ENCODE results near the gene GARNL3.

The GARNL3 gene

DNA sequence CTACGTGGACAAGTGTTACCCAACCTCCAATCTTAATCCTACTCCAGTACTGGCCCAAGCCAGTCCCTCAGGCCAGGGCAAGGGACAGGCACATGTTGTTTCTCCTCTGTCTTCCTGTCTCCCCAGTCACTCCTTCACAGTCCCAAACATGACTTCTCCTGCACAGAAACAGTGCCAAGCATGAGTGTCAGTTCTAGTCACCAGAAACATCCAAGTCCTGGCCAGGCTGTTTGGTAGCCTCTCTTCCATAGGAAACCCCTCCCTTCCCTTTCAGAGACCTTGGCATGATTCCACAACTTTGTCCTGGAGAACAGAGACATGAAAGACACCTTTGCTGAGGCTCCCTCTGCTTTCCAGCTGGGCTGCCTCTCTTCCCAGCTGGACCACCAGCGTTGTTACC is 76.1 kb downstream of the GARNL3 start:
- Histone ChIP-seq H3K27ac (ENCODE audit: low read depth, low read length) (no peak overlapping the region), H3K27me3 (ENCODE audit: control insufficient read depth, insufficient read depth, low read length) (no peaks in the 10 kb centered on the region), H3K4me1 (ENCODE audit: control insufficient read depth, insufficient read depth, low read length) (no peaks in the 10 kb centered on the region; the same call in 1 of the 2 replicates), H3K4me3 (ENCODE audit: low read depth, low read length) (no peak overlapping the region), H3K9me3 (ENCODE audit: control insufficient read depth, insufficient read depth, low read depth, low read length) (no peaks in the 10 kb centered on the region), H3K36me3 (ENCODE audit: control insufficient read depth, insufficient read depth, low read length) (peaks cover 19% of the 10 kb centered on the region), H3K9ac (ENCODE audit: low read length) (no peak overlapping the region)

DNA sequence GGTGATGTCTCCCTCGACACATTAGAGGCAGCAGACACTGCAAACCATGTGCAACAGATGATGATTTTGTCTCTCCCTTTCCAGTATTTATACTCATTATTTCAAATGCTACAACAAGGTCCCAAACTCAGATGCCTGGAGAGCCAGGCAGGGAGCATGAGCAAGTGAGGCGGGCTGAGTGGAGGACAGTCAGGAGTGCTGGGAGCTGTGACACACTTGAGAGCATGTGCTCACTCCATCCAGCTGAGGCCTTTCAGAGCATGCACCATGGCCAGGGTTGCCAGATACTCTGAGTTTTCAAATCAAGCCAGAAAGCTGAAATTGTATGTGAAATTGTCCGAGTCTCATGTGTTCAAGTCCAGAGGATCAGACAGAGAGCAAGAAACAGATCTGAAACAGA is 76.6 kb downstream of the GARNL3 start:
- Histone ChIP-seq H3K9ac (ENCODE audit: low read length) (no peak overlapping the region), H3K36me3 (ENCODE audit: control insufficient read depth, insufficient read depth, low read length) (peaks cover 20% of the 10 kb centered on the region), H3K9me3 (ENCODE audit: control insufficient read depth, insufficient read depth, low read depth, low read length) (no peaks in the 10 kb centered on the region), H3K27ac (ENCODE audit: low read depth, low read length) (no peak overlapping the region), H3K4me1 (ENCODE audit: control insufficient read depth, insufficient read depth, low read length) (no peaks in the 10 kb centered on the region; the same call in 1 of the 2 replicates), H3K4me3 (ENCODE audit: low read depth, low read length) (no peak overlapping the region), H3K27me3 (ENCODE audit: control insufficient read depth, insufficient read depth, low read length) (no peaks in the 10 kb centered on the region)

DNA sequence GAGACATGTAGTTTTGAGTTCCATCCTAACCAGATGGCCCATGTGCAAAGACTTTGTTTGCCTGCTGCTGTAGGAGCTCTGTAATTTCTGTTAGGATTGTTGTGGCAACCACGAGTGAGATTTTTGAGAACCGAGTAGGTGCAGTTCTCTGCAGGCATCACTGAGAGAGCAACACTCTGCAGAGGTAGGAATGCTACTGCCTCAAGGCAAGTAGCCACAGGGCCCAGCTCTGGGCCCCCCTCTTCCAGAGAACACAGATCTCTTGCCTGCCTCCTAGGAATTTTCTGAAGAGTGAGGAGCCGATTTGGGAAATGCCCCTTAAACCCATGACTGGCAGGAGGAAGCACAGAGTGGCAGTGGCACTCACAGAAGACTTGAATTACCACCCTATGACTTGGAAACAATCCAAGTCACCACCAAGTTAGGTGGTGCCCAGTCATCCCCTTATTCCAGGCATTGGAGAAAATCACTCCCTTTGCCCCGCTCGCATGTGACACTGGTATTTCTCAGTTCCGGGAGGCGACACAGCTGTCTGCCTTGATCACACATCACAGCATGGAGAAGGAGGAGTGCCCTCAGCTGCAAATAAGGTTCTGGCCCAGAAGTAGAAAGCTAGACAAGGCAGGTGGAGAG is 79.9 kb downstream of the GARNL3 start:
- no peaks in the 10 kb centered on the region for H3K9me3 ChIP-seq (ENCODE audit: control insufficient read depth, insufficient read depth, low read depth, low read length)
- no peak overlapping the region for H3K9ac ChIP-seq (ENCODE audit: low read length)
- H3K4me3 ChIP-seq (ENCODE audit: low read depth, low read length), result no peak overlapping the region
- H3K4me1 ChIP-seq (ENCODE audit: control insufficient read depth, insufficient read depth, low read length), result peaks cover 5% of the 10 kb centered on the region
- no peaks in the 10 kb centered on the region for H3K27me3 ChIP-seq (ENCODE audit: control insufficient read depth, insufficient read depth, low read length)
- peaks cover 20% of the 10 kb centered on the region for H3K36me3 ChIP-seq (ENCODE audit: control insufficient read depth, insufficient read depth, low read length)
- H3K27ac ChIP-seq (ENCODE audit: low read depth, low read length), result no peak overlapping the region

DNA sequence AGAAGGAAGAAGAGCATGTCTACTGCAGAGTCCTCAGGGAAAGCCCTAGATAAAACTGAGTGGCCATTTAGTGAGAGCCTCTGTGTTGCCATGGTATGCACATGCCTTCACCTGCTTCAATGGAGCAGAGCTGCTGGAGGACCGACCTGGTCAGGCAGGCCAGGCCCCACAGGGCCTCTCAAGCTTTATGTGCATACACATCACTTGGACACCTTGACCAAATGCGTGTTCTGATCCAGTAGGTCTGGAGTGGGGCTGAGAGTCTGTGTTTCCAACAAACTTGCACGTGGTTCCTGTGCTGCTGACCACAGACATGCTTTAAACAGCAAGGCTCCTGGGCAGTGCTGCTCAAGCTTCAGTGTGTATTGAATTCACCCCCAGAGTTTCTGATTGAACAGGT is 81.0 kb downstream of the GARNL3 start:
- Histone ChIP-seq H3K4me3 (ENCODE audit: low read depth, low read length) (no peak overlapping the region), H3K27me3 (ENCODE audit: control insufficient read depth, insufficient read depth, low read length) (no peaks in the 10 kb centered on the region), H3K4me1 (ENCODE audit: control insufficient read depth, insufficient read depth, low read length) (peaks cover 5% of the 10 kb centered on the region), H3K27ac (ENCODE audit: low read depth, low read length) (no peak overlapping the region), H3K9ac (ENCODE audit: low read length) (no peak overlapping the region), H3K9me3 (ENCODE audit: control insufficient read depth, insufficient read depth, low read depth, low read length) (no peaks in the 10 kb centered on the region), H3K36me3 (ENCODE audit: control insufficient read depth, insufficient read depth, low read length) (peaks cover 13% of the 10 kb centered on the region)

DNA sequence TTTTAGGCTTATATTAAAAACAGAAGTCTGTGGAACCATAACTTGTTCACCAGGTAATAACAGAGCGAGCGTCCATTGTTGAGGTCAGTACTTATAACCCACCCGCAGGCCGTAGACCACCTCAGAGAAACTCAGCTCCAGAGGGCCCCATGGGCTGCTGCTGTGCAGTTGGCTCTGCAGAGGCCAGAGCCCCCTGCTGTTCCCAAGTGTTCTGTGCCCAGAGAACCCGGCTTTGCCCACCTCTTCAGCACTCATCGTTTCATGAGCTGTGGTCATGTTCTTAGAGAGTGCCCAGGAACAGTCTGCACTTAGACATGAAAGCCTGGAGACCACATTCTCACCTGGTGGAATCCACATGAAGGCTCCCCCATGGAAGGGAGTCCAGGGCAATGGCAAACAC is 82.0 kb downstream of the GARNL3 start:
- H3K4me3 ChIP-seq (ENCODE audit: low read depth, low read length), result no peak overlapping the region
- no peak overlapping the region for H3K27ac ChIP-seq (ENCODE audit: low read depth, low read length)
- peaks cover 5% of the 10 kb centered on the region for H3K4me1 ChIP-seq (ENCODE audit: control insufficient read depth, insufficient read depth, low read length)
- H3K36me3 ChIP-seq (ENCODE audit: control insufficient read depth, insufficient read depth, low read length), result peaks cover 7% of the 10 kb centered on the region; the same call in 1 of the 2 replicates
- no peaks in the 10 kb centered on the region for H3K9me3 ChIP-seq (ENCODE audit: control insufficient read depth, insufficient read depth, low read depth, low read length)
- no peaks in the 10 kb centered on the region for H3K27me3 ChIP-seq (ENCODE audit: control insufficient read depth, insufficient read depth, low read length)
- H3K9ac ChIP-seq (ENCODE audit: low read length), result no peak overlapping the region

DNA sequence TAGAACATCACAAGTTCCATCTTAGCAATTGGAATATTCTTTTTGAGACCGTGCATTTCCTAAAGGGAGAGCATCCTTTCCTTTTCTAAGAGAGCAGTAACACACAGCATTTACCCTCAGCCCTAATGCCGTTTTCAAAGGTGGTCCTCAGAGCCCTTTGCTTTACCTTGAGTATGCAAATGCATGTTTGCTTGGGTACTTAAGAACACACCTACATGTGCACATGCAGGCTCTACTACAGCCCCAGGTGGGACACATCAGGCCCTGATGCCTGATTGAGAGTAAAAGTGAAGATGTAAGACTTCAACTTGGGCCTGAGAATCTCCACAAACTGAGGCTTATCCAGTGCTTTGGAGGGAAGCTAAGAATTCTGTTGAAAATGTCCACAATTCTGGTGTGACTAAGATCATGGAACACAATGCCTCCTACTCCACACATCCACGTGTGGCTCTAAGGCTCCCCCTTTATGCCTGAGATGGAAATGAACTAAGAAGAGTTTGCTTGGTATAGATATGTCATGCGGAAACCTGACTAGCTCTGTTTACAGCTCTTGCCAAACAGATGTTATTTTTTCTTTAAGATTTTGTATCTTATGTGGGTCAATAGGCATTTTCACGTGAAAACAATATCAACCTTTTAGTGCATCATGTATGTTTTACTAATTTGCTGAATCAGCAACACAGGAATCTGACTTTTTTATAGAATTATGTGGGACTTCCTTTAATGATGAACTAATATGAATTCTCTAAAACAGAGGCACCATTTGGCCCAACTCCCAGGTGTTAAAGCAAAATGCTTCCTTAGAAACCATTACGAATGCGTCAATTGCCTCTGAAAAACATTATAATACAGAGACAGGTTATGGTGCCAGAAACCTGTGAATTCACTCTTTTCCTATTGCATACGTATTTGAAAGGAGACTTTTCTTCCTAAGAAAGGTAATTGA is 83.5 kb downstream of the GARNL3 start:
- Histone ChIP-seq H3K36me3 (ENCODE audit: control insufficient read depth, insufficient read depth, low read length) (peaks cover 7% of the 10 kb centered on the region; the same call in 1 of the 2 replicates), H3K27ac (ENCODE audit: low read depth, low read length) (no peak overlapping the region), H3K27me3 (ENCODE audit: control insufficient read depth, insufficient read depth, low read length) (no peaks in the 10 kb centered on the region), H3K4me1 (ENCODE audit: control insufficient read depth, insufficient read depth, low read length) (peaks cover 5% of the 10 kb centered on the region), H3K4me3 (ENCODE audit: low read depth, low read length) (no peak overlapping the region), H3K9ac (ENCODE audit: low read length) (no peak overlapping the region), H3K9me3 (ENCODE audit: control insufficient read depth, insufficient read depth, low read depth, low read length) (no peaks in the 10 kb centered on the region)

DNA sequence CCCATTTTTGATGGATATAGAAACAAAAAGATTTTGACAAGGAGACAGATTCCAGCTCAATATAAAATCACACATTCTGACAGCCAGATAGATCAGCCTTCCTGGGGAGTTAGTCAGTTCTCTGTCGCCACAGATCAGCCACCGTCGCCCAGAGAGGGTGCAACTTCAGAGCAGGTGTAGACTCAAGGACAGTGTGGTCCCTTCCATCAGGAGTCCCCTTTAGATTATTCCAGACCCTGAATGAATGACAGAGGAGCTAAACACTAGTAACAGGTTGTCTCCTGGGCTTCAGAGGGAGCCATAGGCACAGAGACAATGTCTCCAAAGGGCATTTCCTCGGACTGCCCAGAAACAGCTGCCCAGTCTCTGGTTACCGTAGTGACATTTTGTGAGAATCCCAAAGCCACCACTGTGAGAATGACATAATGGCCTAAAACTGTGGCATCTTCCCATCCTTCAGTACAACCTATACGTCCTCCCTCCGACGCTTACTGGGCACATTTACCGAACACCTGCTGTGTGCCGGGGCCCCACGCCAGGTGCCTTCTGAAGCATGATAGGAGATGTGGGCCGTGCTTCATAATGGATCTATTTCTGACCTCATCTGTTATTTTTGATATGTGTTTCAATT is 85.0 kb downstream of the GARNL3 start:
- Histone ChIP-seq H3K9me3 (ENCODE audit: control insufficient read depth, insufficient read depth, low read depth, low read length) (no peaks in the 10 kb centered on the region), H3K27ac (ENCODE audit: low read depth, low read length) (no peak overlapping the region), H3K4me3 (ENCODE audit: low read depth, low read length) (no peak overlapping the region), H3K9ac (ENCODE audit: low read length) (no peak overlapping the region), H3K4me1 (ENCODE audit: control insufficient read depth, insufficient read depth, low read length) (peaks cover 15% of the 10 kb centered on the region), H3K36me3 (ENCODE audit: control insufficient read depth, insufficient read depth, low read length) (peaks cover 6% of the 10 kb centered on the region; the same call in 1 of the 2 replicates), H3K27me3 (ENCODE audit: control insufficient read depth, insufficient read depth, low read length) (no peaks in the 10 kb centered on the region)

DNA sequence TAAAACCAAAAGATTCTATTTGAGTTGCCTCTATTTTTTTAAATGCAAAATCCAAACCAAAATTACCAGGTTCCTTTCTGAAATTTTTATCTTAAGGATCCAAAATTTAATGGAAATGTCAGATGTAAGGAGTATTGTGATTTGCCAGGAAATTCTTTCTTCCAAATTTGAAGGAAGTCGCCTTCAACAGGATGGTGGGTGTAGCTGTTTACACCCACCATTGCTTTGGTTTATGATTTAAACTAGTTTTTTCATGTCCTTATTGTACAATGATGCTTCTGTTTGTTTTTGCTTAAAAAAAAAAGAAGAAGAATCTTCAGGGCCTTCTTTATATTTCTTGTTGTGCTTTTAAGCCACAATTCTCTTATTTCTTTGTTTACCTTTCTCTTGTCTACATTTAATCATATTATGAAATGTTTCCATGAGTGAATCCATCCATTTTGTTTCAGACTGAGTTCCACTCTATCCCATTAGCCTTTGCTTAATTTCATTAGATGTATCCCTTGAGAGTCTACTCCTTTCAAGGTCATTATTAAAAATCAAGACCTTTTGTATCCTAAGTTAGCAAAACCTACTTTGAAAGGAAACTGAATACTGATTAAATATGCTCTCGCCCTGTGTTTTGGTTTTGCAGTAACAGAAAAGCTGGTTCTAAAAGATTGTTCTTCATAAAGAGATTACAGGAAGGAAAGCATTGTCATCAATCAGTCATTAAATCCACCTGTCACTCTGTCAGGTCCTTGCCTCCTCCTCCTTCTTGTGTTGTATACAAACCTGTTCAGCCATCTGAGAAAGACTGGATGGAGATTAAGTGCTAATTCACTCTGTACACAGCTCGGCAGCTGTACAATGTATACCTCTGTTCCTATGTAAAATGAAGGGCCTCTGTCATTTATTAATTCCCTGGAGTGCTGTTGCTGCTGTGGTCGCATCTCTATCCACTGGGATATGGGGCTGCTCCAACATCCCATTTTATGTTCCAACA is 86.9 kb downstream of the GARNL3 start:
- Histone ChIP-seq H3K27me3 (ENCODE audit: control insufficient read depth, insufficient read depth, low read length) (no peaks in the 10 kb centered on the region), H3K4me3 (ENCODE audit: low read depth, low read length) (no peak overlapping the region), H3K4me1 (ENCODE audit: control insufficient read depth, insufficient read depth, low read length) (peaks cover 15% of the 10 kb centered on the region), H3K9ac (ENCODE audit: low read length) (no peak overlapping the region), H3K27ac (ENCODE audit: low read depth, low read length) (no peak overlapping the region), H3K36me3 (ENCODE audit: control insufficient read depth, insufficient read depth, low read length) (no peaks in the 10 kb centered on the region), H3K9me3 (ENCODE audit: control insufficient read depth, insufficient read depth, low read depth, low read length) (no peaks in the 10 kb centered on the region)

DNA sequence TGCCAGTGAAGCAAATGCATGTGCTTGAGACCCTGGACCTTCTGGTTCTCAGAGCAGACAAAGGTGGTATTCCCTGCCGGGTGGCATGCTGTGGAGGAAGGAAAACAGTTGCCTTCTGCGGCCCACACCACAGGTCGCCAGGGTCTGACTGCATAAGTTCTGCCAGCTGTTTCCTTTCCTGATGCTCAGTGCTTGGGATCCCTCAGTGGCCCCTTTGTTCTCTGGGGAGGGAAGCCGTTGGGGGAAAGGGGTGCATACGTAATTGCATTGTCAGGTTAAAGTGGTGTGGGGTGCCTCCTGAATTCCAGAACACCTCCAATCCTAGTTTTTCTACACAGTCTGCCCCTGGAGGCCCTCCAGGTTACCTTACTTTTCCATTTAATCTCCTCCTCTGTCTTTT is 89.3 kb downstream of the GARNL3 start:
- H3K36me3 ChIP-seq (ENCODE audit: control insufficient read depth, insufficient read depth, low read length), result peaks cover 3% of the 10 kb centered on the region; the same call in 1 of the 2 replicates
- H3K27ac ChIP-seq (ENCODE audit: low read depth, low read length), result no peak overlapping the region
- H3K27me3 ChIP-seq (ENCODE audit: control insufficient read depth, insufficient read depth, low read length), result no peaks in the 10 kb centered on the region
- no peak overlapping the region for H3K9ac ChIP-seq (ENCODE audit: low read length)
- no peak overlapping the region for H3K4me3 ChIP-seq (ENCODE audit: low read depth, low read length)
- H3K4me1 ChIP-seq (ENCODE audit: control insufficient read depth, insufficient read depth, low read length), result peaks cover 10% of the 10 kb centered on the region
- no peaks in the 10 kb centered on the region for H3K9me3 ChIP-seq (ENCODE audit: control insufficient read depth, insufficient read depth, low read depth, low read length)

DNA sequence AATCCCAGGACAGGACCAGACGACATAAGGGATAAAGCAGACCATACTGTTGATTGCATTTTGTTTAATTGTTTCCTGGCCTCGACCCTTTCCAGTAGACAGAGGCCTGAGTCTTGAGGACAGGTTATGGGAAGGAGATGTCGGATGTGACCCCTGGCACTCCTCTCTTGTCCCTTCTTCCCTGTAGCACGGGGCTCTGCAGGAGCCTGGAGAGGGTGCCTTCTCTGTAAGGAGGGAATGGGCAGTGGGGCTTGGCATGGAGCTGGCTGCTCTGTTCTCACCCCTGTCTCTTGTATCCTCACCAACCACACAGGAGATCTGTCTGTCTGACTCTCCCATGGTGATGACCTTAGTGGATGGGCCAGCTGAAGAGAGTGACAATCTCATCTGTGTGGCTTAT is 92.3 kb downstream of the GARNL3 start:
- no peak overlapping the region for H3K27ac ChIP-seq (ENCODE audit: low read depth, low read length)
- H3K27me3 ChIP-seq (ENCODE audit: control insufficient read depth, insufficient read depth, low read length), result no peaks in the 10 kb centered on the region
- H3K4me3 ChIP-seq (ENCODE audit: low read depth, low read length), result no peak overlapping the region
- no peak overlapping the region for H3K9ac ChIP-seq (ENCODE audit: low read length)
- peaks cover 10% of the 10 kb centered on the region for H3K4me1 ChIP-seq (ENCODE audit: control insufficient read depth, insufficient read depth, low read length)
- H3K9me3 ChIP-seq (ENCODE audit: control insufficient read depth, insufficient read depth, low read depth, low read length), result no peaks in the 10 kb centered on the region
- H3K36me3 ChIP-seq (ENCODE audit: control insufficient read depth, insufficient read depth, low read length), result peaks cover 3% of the 10 kb centered on the region; the same call in 1 of the 2 replicates

Measured in HUES6 (cell line).